ENCODE measurements around the gene ZNF581. TPM values are rescaled to one million over a fixed set of nuclear protein-coding genes. Genes with fewer than 3 reads are reported as not detected.
A peak's percentile ranks its signal among the peaks of the same experiment; 100 is the strongest.

Gene ZNF581
- total RNA-seq, 1 donor from 2014 or later, result 38.8 TPM

DNA sequence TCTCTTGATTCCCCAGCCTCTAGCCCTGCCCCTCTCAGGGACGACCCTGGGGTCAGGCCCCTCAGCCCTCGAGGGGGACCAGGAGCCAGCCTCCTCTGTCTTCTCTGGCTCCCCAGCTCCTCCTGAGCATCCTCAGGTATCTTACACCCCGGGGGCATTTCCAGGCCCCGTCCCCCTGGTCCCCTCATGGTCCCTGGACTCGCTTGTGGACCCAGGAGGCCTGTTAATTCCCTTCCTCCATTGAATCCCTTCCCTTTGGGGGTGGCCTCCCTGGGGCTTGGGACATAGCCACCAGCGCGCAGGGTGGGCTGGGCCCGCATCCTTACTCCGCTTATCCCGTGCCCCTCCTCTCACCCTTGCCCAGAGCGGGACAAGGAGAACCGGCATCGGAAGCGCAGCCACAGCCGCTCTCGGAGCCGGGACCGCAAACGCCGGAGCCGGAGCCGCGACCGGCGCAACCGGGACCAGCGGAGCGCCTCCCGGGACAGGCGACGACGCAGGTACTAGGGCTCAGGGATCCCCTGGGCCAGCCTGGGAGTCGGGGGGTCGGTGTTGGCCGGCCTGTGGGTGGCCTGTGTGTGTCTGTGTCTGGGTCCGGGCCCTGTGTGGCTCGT is 15.5 kb downstream of the ZNF581 start:
- no peak overlapping the region for H3K4me3 Mint-ChIP-seq (ENCODE audit: low read depth)
- H3K4me1 Mint-ChIP-seq (ENCODE audit: low read depth), result peaks cover 24% of the 10 kb centered on the region
- H3K9me3 Mint-ChIP-seq (ENCODE audit: low read depth), result no peaks in the 10 kb centered on the region
- TF ChIP-seq, protein P1, sequence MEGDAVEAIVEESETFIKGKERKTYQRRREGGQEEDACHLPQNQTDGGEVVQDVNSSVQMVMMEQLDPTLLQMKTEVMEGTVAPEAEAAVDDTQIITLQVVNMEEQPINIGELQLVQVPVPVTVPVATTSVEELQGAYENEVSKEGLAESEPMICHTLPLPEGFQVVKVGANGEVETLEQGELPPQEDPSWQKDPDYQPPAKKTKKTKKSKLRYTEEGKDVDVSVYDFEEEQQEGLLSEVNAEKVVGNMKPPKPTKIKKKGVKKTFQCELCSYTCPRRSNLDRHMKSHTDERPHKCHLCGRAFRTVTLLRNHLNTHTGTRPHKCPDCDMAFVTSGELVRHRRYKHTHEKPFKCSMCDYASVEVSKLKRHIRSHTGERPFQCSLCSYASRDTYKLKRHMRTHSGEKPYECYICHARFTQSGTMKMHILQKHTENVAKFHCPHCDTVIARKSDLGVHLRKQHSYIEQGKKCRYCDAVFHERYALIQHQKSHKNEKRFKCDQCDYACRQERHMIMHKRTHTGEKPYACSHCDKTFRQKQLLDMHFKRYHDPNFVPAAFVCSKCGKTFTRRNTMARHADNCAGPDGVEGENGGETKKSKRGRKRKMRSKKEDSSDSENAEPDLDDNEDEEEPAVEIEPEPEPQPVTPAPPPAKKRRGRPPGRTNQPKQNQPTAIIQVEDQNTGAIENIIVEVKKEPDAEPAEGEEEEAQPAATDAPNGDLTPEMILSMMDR (IDR thresholded peaks at IDR 0.05; ENCODE audit: unreplicated experiment), result no peak
- peak overlapping the region; percentile 89 for H3K27ac Mint-ChIP-seq
- H3K27me3 Mint-ChIP-seq, result no peaks in the 10 kb centered on the region
- H3K36me3 Mint-ChIP-seq (ENCODE audit: insufficient read depth), result peaks cover 15% of the 10 kb centered on the region
- DNase-seq (ENCODE audit: low spot score, unreplicated experiment), result no peak

DNA sequence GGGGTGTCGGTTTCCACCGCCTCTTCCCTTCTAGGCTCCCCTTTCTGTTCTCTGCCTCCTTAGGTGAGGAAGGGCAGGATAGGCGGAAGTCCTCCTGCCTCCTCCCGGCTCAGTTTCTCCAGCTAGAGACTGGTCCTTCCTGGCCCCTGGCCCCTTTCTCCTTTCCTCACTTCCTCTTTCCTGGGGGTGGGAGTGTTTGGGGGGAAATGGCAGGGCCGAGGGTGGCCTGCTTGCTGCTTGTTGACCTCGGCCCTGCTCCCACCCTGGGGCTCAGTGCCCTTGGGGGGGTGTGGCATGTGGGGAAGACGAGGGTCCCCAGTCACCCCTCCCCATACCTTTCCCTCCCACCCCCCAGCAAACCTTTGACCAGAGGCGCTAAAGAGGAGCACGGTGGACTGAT is 16.4 kb downstream of the ZNF581 start:
- DNase-seq (ENCODE audit: low spot score, unreplicated experiment), result no peak
- Mint-ChIP-seq H3K4me3 (ENCODE audit: low read depth) (no peak overlapping the region), H3K27me3 (no peaks in the 10 kb centered on the region), H3K36me3 (ENCODE audit: insufficient read depth) (peaks cover 15% of the 10 kb centered on the region), H3K9me3 (ENCODE audit: low read depth) (no peaks in the 10 kb centered on the region), H3K4me1 (ENCODE audit: low read depth) (peaks cover 24% of the 10 kb centered on the region), H3K27ac (peak overlapping the region; percentile 89)
- TF ChIP-seq, protein P1 (IDR thresholded peaks at IDR 0.05; ENCODE audit: unreplicated experiment), result no peak

DNA sequence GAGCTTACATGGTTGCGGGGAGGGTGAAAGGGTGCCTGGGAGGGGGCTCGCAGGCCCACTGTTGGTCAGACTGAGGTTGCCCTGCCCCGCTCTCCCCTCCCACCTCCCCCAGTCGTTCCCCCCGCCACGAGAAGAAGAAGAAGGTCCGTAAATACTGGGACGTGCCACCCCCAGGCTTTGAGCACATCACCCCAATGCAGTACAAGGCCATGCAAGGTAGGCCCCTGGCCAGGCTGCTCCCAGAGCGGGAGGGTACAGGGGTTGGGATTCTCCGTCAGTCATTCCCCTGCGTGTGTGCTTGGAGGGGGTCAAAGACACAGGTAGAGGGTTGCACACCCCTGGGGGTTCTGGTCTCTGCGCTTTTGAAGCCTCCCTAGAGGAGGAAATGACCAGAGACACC is 17.0 kb downstream of the ZNF581 start:
- Mint-ChIP-seq H3K36me3 (ENCODE audit: insufficient read depth) (peaks cover 15% of the 10 kb centered on the region), H3K4me1 (ENCODE audit: low read depth) (peaks cover 24% of the 10 kb centered on the region), H3K27ac (no peak overlapping the region), H3K9me3 (ENCODE audit: low read depth) (no peaks in the 10 kb centered on the region), H3K4me3 (ENCODE audit: low read depth) (no peak overlapping the region), H3K27me3 (no peaks in the 10 kb centered on the region)
- TF ChIP-seq, protein P1 (IDR thresholded peaks at IDR 0.05; ENCODE audit: unreplicated experiment), result no peak
- DNase-seq (ENCODE audit: low spot score, unreplicated experiment), result no peak

DNA sequence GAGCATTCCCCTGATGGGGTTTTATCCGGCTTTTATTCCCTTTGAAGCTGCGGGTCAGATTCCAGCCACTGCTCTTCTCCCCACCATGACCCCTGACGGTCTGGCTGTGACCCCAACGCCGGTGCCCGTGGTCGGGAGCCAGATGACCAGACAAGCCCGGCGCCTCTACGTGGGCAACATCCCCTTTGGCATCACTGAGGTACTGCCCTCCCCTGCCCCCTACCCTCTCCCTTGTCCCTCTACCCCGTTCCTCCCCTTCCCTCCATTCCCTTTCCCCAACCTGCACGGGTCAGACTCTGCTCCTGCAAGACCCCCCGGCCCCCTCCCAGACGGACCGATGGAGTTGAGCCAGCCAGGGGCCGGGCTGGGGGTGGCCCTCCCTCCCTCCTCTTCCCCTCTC is 17.5 kb downstream of the ZNF581 start:
- Mint-ChIP-seq H3K4me3 (ENCODE audit: low read depth) (no peak overlapping the region), H3K4me1 (ENCODE audit: low read depth) (peaks cover 20% of the 10 kb centered on the region), H3K27ac (no peak overlapping the region), H3K27me3 (no peaks in the 10 kb centered on the region), H3K9me3 (ENCODE audit: low read depth) (no peaks in the 10 kb centered on the region), H3K36me3 (ENCODE audit: insufficient read depth) (peaks cover 16% of the 10 kb centered on the region)
- DNase-seq (ENCODE audit: low spot score, unreplicated experiment), result no peak
- TF ChIP-seq, protein P1 (IDR thresholded peaks at IDR 0.05; ENCODE audit: unreplicated experiment), result no peak

- H3K4me1 Mint-ChIP-seq (ENCODE audit: low read depth), result peaks cover 12% of the 10 kb centered on the region
- no peak overlapping the region for H3K27ac Mint-ChIP-seq
- TF ChIP-seq, protein P1 (IDR thresholded peaks at IDR 0.05; ENCODE audit: unreplicated experiment), result no peak
- peaks cover 15% of the 10 kb centered on the region for H3K36me3 Mint-ChIP-seq (ENCODE audit: insufficient read depth)
- H3K27me3 Mint-ChIP-seq, result no peaks in the 10 kb centered on the region
- H3K9me3 Mint-ChIP-seq (ENCODE audit: low read depth), result no peaks in the 10 kb centered on the region
- DNase-seq (ENCODE audit: low spot score, unreplicated experiment), result no peak
- H3K4me3 Mint-ChIP-seq (ENCODE audit: low read depth), result no peak overlapping the region
These were observed 18.4 kb downstream of the ZNF581 start for GRCh38 chr19:55661826-55662225.
